Glomerular visceral epithelial cell (primary cell): ENCODE measurements around the gene C1QTNF9.
"Not testable (repeated sequence)": the region's sequence is repeated elsewhere in the genome, so short reads cannot be mapped to it uniquely, and the experiment has no call there.

Source experiments
- DNase-seq: peaks from one replicate; pipeline ENCODE4 v3.0.0-alpha.2; 2016; ENCODE audit errors: extremely low spot score

The C1QTNF9 gene

DNA sequence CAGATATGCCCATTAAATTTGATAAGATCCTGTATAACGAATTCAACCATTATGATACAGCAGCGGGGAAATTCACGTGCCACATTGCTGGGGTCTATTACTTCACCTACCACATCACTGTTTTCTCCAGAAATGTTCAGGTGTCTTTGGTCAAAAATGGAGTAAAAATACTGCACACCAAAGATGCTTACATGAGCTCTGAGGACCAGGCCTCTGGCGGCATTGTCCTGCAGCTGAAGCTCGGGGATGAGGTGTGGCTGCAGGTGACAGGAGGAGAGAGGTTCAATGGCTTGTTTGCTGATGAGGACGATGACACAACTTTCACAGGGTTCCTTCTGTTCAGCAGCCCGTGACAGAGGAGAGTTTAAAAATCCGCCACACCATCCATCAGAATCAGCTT, 12.0 kb downstream of the C1QTNF9 start:
- not testable (repeated sequence) for DNase-seq

DNA sequence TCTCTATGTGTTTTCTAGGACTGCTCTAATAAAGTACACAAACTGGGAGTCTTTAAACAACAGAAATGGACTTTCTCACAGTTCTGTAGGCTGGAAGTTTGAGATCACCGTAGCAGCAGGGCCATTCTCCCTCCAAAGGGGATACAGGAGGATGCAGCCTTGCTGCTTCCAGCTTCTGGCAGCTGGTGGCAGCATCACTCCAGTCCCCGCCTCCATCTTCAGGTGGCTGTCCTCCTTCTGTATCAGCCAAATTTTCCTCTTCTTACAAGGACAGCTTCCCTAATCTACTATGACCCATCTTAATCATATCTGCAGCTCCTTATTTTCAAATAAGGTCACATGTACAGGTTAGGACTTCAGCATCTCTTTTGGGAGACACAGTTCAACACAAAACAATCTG, 13.1 kb downstream of the C1QTNF9 start:
- DNase-seq = not testable (repeated sequence)

DNA sequence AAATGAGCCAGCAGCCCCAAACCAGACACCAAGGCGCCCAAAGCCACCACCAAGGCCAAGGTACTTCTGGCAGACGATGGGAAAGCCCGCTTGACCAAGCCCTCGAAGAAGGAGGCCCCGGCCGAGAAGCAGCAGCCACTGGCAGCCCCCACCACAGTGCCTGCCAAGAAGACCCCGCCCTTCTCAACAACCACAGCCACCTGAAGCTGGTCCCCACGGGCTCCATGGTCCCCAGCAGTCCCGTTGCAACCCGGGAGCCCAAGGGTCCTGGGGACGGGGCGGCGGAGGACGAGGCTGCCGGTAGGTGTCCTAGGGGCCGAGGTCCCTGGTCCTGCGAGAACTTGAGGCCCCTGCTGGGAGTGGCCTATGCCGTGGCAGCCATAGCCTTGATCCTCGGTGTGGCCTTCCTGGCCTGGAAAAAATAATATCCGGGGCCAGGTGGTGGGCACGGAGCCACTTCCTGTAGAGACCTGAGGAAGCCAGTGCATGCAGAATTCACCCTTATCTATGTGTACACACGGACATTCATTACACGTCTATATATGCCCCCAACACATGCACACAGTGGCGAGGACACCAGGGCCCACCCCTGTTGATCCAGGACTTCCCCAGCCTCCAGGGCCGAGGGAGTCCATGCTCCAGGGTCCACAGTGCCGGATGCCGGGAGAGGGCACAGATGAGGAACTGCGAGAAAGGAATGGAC, 13.8 kb downstream of the C1QTNF9 start:
- no peak for DNase-seq

DNA sequence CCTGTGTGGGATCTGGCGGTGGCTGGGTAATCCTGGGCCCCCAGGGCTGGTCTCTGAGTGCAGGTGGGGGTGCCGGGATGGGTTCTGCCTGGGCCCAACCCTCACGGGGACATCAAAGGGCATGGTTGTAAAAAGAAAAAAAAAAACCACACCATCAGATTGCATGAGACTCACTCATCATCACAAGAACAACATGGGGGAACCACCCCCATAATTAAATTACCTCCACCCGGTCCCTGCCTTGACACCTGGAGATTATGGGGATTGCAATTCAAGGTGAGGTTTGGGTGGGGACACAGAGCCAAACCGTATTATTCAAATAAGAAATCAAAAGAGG, 14.3 kb downstream of the C1QTNF9 start:
- no peak for DNase-seq

GRCh38 chr13:24327598-24327997, 18.2 kb downstream of the C1QTNF9 start:
- not testable (repeated sequence) for DNase-seq

DNA sequence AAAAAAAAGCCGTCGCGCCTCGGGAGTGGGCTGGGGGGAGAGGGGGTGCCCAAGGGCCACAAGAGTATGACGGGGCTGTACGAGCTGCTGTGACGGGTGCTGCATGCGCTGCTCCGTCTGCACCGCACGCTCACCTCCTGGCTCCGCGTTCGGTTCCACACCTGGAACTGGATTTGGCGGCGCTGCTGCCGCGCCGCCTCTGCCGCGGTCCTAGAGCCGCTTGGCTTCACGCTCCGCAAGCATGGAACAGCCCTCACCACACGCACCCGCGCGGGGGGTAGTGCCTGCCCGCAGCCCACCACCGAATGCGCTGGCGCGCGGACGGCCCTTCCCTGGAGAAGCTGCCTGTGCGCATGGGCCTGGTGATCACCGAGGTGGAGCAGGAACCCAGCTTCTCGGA, 18.8 kb downstream of the C1QTNF9 start:
- DNase-seq = no peak

GRCh38 chr13:24338721-24339120, 29.3 kb downstream of the C1QTNF9 start:
- no peak for DNase-seq

- no peak for DNase-seq
Observed at GRCh38 chr13:24339937-24340607, 30.7 kb downstream of the C1QTNF9 start.

DNA sequence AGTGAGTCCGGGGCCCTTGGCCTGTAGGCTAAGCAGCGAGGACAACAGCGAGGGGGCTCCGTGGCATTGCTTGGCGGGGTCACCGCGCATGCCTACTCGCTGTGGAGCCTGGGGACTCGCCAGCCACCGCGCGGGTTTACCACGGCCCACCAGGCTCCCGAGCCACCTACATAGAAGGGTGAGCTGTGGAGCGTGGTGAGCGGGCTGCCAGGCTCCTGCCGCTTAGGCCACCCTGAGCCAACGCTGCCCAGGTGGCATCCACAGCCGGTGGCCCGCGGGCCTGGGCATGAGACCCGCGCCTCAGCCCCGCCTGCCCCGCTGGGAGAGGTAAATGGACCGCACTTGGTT, 31.2 kb downstream of the C1QTNF9 start:
- DNase-seq = no peak

GRCh38 chr13:24341439-24341838, 32.1 kb downstream of the C1QTNF9 start:
- no peak for DNase-seq

GRCh38 chr13:24348385-24348784, 39.0 kb downstream of the C1QTNF9 start:
- no peak for DNase-seq

DNA sequence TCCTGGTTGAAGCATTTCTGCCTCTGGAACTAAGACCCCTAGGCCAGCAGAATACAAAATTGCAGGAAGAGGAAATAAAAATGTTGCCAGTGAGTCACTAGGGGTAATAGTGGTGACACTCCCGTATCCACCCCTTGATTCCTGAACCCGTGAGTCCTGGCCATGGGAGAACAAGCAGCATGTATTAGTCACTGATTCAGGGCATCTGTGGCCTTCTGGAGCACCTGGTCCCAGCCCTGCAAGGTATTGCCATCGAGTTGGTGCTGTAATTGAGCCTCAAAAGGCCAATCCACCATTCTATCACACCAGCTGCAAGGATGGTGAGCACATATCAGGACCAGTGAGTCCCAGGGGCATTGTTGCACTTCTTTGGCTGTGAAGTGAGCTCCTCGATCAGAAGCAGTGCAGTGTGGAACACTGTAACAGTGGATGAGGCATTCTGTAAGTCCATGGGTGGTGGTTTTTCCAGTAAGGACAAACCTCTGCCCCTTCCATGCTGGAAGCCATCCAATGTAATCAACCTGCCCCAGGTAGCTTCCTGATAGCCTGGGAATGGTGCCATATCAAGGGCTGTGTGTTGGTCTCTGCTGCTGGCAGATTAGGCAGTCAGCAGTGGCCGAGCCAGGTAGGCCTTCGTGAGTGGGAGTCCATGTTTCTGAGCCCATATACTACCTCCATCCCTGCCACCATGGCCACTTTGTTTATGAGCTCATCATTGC, 39.6 kb downstream of the C1QTNF9 start:
- peak; percentile 26 for DNase-seq

- DNase-seq = not testable (repeated sequence)
Observed at GRCh38 chr13:24349778-24350664, 40.6 kb downstream of the C1QTNF9 start.

GRCh38 chr13:24351423-24351822, 42.0 kb downstream of the C1QTNF9 start:
- no peak for DNase-seq

- no peak for DNase-seq
Observed at GRCh38 chr13:24353736-24354135, 44.4 kb downstream of the C1QTNF9 start.

DNA sequence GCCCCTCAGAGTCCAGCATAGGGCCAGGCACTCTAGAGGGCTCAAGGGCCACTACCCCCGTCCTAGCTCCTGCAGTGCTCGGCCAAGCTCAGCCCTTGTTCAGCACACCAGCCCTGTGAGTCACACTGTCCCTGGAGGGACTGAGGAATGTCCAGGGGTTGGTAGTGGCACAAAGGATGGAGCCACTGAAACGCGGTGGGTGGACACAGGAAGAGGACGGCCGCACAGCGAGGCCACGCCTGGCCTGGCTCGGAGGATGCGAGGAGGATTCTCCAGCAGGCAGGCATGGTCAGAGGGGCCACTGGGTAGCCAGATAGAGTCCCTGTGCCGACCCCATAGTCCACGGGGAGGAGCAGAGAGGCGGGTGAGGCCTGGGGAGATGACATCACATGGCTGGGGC, 45.7 kb downstream of the C1QTNF9 start:
- no peak for DNase-seq

DNA sequence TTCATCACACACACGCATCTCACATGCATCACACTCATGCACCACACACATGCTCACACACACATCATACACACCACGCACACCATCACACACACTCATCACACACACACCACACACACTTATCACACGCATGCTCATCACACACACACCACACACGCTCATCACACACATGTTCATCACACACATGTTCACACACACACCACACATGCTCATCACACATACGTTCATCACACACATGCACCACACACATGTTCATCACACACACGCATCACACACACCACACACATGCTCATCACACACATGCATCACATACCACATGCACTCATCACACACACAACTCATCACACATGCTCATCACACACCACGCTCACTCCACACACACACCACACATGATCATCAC, 46.9 kb downstream of the C1QTNF9 start:
- DNase-seq = no peak

DNA sequence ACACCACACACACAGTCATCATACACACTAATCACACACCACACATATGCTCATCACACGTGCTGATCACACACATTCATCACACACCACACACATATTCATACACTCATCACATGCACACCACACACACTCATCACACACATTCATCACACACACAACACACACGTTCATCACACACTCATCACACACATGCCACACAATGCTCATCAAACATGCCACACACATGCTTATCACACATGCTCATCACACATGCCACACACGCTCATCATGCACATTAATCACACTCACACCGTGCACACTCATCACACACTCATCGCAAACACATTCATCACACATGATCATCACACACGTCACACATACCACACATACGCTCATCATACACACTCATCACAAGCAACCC, 47.5 kb downstream of the C1QTNF9 start:
- DNase-seq = no peak

DNA sequence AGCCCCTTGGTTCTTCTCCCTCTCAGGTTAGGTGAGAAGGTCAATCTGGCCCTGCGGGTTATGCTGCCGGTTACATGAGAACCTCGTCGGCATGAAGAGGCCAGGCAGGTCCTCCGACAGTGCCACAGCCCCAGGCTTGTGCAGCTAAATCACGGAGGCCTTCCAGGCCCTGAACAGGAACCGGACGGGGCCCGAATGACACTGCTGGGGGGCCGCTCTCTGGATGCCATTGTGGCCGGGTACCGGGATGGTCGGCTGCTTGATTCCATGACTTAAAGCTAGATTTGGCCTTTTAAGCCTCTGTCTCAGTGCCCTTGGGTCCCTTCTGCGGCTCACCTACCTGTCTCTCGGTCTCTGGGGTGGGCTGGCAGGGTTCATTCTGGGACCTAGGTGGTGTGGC, 48.4 kb downstream of the C1QTNF9 start:
- no peak for DNase-seq

DNA sequence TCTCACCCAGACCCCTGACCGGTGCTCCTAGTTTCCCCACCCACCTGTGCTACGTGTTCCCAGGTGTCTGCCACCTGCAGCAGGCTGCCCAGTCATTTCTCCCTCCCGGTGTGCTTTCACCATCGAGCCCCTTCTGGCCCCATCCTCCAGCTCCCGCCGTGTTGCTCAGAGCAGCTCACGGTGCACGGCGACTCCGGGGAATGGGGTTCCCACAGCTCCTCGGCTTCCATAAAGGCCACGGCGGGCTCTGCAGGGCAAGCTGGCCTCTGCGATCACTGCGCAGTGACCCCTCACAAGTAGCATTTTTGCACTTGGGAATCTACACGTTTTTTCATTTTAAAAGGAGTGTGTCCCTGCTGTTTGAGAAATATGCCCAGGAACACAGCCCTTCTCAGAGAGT, 49.5 kb downstream of the C1QTNF9 start:
- DNase-seq = not testable (repeated sequence)

DNA sequence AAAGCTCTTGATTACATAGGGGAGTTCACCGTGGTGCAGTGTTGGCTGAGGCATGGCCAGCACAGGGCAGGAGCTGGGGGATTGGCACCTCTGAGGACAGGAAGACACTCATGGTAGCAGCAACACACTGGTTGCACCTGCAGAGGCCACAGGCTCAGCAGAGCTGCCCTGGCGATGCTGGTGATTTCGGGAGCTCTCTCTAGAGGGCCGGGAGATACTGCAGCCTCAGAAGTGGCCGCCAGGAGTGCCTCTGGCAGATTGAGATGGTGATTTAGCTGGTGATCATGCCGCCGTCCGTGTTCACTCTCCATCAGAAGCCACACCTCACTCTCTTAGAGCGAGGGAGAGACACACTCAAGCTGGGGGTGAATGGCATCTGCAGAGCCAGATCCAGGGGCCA, 49.9 kb downstream of the C1QTNF9 start:
- DNase-seq = not testable (repeated sequence)

DNA sequence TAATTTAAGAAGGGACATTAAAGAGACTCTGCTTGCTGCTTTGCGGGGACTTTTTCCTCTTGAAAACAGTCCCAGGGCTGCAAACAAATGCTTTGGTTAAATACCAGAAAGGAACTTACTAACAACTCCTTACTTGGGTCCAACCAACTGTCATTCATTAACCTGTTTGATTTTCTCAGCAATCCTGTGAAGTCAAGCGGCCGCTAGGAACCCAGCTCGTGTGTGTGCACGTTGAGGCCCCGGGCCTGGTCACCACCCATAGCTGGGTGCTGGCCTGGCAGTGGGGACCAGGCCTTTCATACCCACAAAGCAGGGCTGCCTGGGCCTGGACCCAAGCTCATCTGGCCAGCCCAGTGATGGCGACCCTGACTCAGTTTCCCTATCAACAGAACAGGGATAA, 50.7 kb downstream of the C1QTNF9 start:
- DNase-seq = no peak
